Occipital lobe (tissue), 2 donors: Measurements from ENCODE around the gene SKAP1. TPM values are rescaled to one million over a fixed set of nuclear protein-coding genes. Genes with fewer than 3 reads are reported as not detected.
"Not testable (repeated sequence)": the region's sequence is repeated elsewhere in the genome, so short reads cannot be mapped to it uniquely, and the experiment has no call there.

Experiments used
- DNase-seq: peaks from one replicate; lab custom pipeline; 2025; lab: John Stamatoyannopoulos, UW
- total RNA-seq: library from RNA; depleted of rRNA; stranded (reverse); fragments of >200 nt; gene quantifications from one replicate; pipeline ENCODE4 v1.2.3, GENCODE V29; 2014

The SKAP1 gene
- total RNA-seq, 1 donor from 2014 or later: 0.62 TPM

DNA sequence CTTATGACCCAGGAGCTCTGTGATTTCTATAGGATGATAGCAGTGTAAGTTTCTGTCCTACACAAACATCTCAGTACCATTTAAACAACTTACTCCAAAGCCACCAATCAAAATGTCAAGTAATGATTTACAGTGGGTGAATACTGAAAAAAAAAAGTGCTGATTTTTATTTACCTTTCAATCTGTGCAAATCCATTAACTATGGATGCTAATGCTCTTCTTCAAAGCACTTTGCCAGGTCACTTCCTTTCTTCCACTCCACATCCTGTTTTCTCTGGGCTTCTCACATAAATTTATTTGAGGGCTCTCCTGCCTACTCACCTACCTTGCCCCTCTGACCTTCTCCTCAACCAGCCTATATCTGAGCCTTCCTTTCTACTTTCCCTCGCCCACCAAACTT lies 101.6 kb downstream of the SKAP1 start:
- no peak for DNase-seq

DNA sequence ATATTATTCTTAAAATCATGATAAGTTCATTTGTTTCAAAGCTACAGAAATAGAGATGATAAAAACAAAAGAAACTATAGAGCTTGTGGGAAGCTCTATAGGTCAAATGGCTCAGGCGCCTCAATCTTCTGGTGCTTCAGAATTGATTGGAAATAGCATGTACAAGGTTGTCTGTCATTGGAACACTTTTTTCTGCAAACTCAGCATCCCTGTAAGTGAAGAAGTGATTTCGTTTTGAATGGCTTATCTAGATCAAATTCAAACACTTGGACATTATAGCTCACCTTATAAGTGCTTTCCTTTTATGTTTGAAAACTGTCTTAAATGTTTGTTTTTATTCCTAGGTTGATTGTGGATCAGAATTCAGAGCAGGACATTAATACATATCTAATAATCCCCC lies 103.7 kb downstream of the SKAP1 start:
- no peak for DNase-seq

DNA sequence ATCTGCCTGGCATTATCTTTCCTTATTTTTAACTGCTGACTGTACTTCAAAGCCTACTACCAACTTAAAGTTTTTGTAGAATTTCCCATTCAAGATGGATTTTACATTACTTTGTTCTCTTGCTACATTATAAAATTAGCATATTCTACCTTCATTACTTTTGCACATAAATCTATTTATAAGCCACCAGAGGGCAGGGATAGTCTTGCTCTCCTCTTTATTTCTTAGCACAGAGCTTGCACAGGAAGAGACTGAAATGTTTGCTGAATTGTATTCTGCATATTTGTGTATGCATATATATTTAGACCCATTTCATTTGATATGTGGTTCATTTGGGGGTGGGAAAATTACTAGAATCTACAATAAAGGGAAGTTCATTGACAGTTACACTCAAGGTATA lies 108.0 kb downstream of the SKAP1 start:
- no peak for DNase-seq

DNA sequence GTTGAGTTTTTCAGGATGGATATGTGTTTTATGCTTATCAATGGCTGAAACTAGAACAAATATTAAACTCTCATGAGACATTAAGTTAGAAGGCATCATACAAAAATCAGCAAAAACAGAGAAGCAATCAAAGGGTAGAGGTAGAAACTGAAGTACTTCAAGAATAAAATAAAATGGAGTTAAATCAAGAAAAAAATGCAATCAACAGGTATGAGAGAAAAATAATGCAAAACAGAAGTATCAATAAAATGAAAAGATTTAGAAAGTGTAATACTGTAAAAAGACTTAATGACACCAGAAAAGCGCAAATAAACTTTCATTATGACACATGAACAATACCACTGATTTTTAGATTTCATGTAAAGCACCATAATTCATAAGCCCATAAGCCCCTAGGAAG lies 112.3 kb downstream of the SKAP1 start:
- DNase-seq: no peak

DNA sequence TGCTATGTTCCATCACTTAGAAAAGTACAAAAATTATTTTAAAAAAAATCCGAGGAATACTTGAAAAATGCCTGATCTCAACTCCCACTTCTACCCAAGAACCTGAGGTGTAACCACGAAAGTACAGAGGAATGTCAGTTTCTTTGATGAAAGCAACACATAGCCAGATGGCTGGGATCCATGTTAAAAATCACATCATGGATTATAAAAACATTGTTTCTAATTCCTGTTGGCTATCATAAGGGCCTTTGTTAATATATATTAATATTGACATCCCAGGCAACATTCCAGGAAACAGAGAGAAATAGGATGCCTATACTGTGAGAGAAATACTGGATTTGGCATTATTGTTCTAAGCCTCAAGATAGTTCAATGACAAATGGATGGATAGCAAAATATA lies 115.3 kb downstream of the SKAP1 start:
- no peak for DNase-seq

DNA sequence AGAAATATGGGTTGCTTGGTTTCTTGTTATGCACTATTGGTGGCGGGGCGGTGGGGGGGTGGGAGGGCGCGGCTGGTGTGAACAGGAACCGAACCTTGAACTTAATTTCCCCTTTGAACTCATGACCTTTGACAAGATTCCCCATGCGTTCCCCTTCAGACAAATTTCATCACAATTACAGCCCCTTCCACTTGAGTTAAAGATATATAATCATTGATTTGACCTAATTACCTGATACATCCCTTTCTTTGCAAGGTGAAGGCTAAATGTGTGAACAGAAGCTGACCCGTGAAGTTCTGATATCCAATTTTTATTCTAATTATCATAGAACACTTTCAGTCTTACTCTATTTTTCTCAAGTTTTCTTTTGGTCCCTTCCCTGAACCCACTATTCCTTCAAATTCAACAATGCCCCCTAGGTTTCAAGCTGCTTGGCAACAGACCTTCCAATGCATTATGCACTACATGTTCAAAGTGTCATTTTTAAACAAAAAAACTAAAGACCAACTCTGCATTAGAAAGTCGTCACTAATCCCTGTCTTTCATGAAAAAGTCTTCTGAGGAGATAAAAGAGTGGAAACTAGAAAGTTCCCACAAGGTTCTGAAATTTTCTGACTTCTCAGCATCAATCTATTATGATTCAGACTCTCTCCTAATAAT lies 116.8 kb downstream of the SKAP1 start:
- DNase-seq: no peak

DNA sequence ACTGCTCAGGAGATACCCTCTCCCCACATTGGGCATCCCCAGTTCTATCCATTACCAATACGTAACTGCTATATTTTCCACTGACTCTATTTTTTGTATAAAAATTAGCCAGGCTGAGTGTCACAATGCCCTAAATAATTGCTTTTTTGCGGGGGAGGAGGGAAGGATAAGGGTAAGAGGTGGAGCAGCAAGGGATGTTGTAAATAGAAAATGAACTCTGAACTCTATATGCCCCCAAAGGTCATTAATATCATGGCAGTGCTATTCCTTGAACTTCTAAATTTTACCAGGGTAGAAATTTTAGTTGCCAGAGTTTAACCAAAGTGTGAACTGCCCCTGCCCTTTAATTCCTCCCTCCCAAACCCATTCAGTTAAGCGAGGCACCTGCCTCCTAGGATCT lies 118.7 kb downstream of the SKAP1 start:
- no peak for DNase-seq

DNA sequence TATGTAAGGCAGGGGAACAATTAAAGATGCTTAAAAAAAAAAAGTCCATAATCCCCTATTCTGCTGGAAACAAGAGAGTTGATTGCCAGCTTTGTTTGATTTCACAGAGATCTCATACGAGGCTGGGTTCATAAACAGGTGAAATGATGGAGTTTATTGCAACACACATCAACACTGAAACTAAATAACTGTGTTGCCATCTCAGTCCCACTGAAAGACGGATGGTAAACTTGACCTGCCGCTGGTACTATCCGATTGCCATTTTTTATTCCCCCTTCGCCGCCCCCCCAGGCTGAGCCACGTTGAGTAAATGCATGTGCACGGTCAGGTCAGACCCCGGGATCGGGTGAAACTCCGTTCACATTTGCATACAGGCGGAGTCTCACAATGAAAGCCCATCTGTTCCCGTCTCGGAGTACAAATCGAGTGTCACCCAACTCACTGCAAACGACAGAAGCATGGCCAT lies 119.2 kb downstream of the SKAP1 start:
- DNase-seq: no peak

DNA sequence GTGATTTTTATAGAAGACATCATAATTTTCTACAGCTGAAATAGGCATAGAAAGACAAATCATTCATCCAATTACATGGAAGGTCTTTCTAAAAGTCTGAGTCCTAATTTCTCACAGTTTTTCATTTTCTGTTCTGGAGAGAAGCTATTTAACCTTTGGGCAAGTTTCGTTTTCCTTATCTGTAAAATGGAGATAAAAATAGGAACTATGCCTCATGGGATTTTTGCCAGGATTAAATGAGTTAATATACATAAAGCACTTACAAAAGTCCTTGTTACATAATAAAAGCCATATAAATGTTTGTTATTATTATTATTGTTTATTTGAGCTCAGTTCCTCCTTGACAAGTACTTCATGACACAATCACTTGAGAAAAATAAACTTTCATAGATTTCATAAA lies 121.4 kb downstream of the SKAP1 start:
- no peak for DNase-seq

DNA sequence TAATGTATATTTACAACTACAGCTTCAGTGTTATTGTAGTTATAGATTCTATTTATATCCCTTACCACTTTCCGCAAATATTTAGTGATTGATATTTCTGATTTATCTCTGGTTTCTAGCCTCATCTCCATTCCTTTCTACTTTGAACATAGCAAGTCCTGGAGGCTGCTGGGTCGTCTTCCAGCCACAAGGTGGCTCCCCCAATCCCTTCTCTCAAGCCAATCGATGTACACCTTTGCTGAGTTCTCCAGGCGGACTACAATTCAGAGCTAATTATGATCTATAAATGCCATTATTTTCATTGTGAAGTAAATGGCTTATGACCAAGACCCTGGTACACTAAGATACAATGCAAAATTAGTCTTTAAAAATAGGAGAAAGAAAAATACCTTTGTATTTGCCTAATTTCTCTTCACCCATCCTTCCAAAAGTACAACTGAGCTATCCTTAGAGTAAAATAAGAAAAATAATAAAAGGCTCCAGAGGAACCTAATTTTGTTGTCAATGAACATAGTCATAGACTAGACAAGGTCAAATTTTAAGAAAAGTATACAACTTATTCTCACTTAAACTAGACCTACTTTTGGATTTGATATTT lies 122.1 kb downstream of the SKAP1 start:
- DNase-seq: no peak

DNA sequence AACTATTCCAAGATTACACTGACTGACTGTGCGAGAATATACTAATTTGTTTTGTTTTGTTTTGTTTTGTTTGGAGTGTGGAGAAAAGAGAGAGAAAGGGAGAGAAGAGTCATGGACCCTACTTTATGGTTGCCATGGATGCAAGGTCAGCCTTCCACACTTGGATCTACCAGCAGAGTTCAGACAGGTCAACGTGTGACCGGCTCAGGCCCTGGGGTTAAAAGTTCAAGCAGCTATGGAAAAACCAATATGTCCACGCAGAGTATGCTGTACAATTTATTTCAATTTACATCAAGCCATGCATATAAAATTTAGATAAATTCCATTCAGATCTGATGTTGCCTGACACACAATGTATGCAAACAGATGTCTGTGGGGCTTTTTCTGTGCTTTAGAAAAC lies 122.8 kb downstream of the SKAP1 start:
- DNase-seq: no peak

DNA sequence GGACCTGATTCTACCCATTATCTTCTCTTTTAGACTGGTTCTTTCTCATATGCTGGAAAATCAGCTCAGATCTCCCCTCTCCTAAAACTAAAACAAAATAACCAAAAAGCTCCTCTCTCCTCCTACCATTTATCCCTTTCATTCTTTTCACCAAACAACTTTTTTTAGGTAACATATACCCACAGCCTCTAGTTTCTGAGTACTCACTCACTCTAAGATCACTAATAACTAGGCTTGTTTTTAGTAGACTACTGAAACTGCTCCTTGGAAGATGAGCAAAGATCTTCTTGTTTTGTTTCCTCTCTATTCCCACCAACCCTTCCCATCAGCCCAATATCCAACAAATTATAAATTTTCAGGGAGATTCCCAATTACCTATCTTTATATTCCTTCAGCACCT lies 129.0 kb downstream of the SKAP1 start:
- DNase-seq: no peak

DNA sequence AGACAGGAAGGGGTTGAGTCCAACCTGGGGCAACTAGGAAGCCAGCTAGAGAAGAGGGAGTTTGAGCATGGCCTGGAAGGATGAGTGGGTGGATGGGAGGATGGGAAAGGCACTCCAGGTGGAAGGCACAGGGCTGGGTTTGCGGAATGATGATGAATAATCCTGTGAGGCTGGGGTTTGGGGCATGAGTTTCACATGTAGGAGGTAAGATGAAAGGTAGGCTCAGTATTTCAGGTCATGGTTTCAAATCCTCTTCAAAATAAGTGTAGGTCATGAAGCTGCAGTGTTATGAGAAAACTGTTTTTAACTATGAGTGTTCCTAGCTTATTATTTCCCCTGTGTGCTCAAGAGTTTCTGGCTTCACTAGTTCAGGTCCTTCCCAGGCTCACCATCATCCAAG lies 130.3 kb downstream of the SKAP1 start:
- DNase-seq: no peak

DNA sequence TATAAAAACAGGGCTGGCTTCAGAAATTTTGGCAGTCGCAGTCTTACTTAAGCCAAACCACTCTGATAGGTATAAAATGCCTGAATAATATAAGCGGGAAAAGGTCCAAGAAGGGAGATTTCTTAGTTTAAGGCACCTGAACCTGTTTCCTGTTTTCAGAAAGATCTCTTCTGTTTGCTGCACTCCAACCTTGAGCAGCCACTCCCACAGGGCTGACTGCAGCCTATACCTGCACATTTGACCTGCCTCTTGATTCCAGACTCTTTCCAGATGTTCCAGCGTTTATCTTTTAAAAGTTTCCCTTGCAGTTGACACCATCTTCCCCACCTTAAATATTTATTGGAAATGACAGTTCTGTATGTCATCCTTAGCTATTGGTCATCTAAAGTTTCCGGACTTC lies 132.2 kb downstream of the SKAP1 start:
- DNase-seq: no peak

DNA sequence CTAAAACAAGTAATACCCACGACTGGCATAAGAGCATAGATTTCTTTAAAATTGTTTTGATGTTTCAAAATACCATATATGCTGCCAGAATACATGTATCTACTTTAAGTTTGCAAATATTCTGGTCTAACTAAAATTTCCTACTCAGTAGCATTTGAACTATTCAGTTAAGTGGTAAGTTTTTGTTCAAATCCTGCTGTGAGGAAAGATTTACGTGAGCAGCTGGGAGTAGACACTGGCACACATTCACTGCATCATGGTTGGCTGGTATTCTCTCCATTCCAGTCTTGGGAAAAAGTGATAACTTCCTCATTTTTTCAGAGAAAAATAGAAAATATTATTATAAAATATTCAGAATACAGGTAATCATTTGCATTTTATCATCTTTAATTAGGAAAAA lies 133.6 kb downstream of the SKAP1 start:
- DNase-seq: no peak

DNA sequence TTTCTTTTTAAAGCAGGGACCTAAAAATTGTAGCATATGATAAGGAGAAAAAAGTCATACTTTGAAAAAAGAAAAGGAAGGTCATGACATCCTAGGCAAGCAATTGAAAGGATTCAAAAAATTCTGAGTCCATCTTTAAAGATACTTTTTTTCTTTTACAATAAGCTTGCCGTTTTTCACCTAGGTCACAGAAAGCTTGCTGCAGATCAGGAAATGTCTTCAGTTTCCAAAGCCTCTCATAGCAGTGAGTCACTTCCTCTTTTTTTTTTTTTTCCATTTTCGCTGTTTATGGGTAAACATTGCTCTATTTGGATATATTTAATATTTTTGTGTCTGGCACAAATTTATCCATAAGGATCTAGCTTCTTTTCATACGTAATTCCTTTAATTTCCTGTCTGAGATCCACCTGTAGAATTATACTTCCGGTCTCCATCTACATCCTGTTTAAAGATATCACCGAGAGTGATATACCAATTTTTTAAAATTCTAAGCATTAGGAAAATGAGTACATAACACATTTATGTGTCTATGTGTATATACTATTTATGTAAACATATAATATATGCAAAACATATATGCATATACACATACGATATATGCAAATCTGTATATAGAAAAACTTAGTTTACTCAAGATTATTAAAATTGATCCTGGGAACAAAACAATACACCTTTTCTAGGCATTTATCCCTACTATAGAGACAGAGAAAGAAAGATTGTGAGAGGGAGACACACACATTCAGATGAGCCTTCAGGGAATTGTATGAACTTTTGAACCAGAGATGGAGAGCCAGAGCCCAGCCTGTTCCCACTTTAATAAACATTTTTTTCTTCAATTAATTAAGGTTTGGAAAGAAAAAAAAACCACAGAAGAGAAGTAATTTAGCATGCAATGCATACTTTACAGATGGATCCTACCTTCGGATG lies 134.4 kb downstream of the SKAP1 start:
- DNase-seq: no peak

DNA sequence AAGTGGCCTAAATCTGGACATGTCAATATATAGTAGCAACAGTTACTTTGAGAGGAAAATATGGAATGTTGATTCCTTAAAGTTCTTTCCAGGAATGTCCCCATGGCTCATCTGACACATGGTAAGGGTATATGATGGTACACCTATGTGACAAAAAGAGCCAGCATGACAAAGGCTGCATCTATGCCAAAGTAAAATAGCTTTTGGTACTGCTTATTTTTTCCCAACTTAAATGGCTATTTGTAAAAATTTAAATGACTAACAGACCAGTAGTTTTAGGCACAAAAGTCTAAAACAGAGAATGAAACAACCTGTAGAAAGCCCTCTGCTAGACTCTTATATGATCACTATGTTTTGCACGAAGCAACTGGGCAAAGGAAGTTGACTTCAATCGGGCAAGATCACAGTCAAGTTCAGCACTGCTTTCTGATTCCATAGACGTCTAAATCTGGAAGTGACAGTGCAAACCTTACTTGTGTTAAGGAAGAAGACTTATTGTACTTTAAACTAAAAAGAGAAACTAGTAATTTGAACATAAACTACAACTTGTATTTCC lies 135.1 kb downstream of the SKAP1 start:
- no peak for DNase-seq

DNA sequence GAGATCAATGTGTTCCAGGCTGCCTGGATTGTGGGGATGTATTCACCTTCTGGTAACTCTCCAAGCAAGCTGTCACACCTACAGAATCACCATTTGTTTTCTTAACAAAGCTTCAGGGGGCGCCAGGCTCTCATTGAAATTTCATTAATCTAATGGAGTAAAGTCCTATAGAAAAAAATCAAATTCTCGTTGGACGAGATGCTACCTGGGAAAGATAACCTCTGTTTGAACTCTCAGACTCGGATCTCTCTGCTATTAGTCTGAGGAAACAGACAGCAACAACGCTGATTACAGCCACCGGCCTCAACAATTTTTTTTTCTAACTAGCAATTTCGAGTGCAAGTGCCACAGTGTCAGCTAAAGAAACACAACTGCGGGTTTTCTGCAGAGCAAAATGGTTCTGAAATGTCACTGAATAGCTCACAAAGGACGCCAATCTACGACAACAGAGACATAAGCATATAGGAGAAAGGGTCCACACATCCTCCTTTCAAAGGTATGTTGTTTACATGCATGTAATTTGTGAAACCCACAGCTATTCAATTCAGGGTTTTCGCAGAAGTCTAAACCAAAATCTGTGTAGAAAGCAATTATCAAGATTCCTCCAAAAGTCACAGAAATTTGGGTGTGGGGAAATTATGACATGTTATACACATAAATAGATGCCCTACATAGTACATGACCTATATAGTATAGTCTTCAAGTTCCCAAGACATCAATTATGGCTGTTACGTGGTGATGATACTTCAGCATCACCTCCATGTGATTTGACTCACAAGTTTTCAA lies 135.8 kb downstream of the SKAP1 start:
- DNase-seq: no peak

DNA sequence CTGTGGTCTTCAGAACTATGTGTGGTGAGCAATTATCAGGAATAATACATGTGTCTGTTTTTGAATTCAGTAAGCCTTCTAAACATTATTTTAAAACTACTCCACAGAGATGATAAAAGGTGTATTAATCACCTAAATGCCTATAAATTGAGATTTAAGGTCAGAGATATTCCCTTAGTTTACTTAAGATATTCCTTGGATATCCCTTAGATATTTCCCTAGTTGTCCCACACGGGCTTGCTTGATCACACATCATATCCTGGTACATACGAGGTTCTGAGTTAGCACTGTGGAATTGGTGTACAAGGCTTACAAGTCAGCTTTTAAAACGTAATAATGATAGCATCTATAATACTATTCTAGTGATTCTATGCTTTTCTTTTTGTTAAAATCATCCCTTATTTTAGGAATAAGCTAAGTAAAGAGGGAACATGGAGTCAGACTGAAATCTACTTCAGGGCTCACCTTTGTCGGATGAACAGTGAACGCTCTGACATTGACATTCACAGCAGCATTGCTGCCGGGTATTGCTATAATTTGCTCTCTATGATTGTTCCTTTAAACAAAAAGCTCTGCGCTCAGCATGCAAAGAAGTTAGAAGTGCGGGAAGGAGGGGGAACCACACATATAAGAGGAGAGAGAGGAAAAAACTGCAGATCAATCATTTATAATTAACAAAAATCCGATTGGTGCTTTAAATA lies 136.5 kb downstream of the SKAP1 start:
- no peak for DNase-seq

DNA sequence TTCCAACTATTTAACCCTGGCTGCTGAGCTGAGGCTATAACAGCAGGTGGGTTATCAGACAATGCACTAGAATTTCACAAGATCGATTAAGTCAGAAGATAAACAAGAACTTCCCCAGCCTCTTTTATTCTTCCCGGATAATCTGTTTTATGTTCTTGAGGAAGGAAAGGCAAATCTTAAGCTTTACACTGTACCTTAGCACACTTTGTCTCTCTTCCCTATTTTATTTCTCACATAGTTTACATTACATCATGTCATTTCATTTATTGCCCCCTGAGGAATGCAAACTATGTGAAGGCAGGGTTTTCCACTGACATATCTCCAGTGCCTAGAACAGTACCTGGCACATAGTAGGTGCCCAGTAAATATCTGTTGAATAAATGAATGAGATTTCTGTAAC lies 139.6 kb downstream of the SKAP1 start:
- no peak for DNase-seq

DNA sequence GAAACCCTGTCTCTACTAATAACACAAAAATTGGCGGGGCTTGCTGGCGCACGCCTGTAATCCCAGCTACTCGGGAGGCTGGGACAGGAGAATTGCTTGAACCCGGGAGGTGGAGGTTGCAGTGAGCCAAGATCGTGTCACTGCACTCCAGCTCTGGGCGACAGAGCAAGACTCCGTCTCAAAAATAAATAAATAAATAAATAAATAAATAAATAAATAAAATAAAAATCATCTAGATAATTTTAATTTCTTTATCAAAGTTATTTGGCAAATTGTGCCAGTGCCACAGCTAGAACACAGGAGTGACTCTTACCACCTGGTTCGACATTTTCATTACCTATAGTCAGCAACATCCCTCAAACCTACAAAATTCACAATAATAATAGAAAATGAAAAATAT lies 143.1 kb downstream of the SKAP1 start:
- DNase-seq: not testable (repeated sequence)
